ENCODE data around the gene EGFL8. TPM values are rescaled to one million over a fixed set of nuclear protein-coding genes. Genes with fewer than 3 reads are reported as not detected.

EGFL8 gene
- total and polyA plus RNA-seq, 9 of the 15 experiments (the other 6 are each of a cell fraction or from before 2014, with no cell fraction given) = 2.2 to 47.4 (median 14.2) TPM

- no peak for TF ChIP-seq ARID3B (CRISPR knock-in tag; IDR thresholded peaks at IDR 0.05; ENCODE audit: borderline replicate concordance)
- TF ChIP-seq SP1 (CRISPR knock-in tag; IDR thresholded peaks at IDR 0.05) = peak; percentile 83
- TF ChIP-seq MCM5 (IDR thresholded peaks at IDR 0.05; ENCODE audit: low read depth) = no peak
- TF ChIP-seq RBM17 (IDR thresholded peaks at IDR 0.05; ENCODE audit: borderline replicate concordance, low read depth, low read length) = no peak
- no peak for TF ChIP-seq KLF13 (tag; IDR thresholded peaks at IDR 0.05; ENCODE audit: borderline replicate concordance, low read depth)
- peak; percentile 69 for TF ChIP-seq TAF1 (IDR thresholded peaks at IDR 0.05; ENCODE audit: control insufficient read depth, extremely low read depth, insufficient read depth, low read length, severe bottlenecking)
- TF ChIP-seq ZNF586 (CRISPR knock-in tag; conservative IDR thresholded peaks at IDR 0.05) = no peak
- TF ChIP-seq NFIC (IDR thresholded peaks at IDR 0.05) = no peak; the same call in 1 of the 2 replicates
- no peak for TF ChIP-seq KLF1 (tag; IDR thresholded peaks at IDR 0.05)
- TF ChIP-seq GATA2 (CRISPR knock-in tag; IDR thresholded peaks at IDR 0.05) = no peak
- TF ChIP-seq MYC (IDR thresholded peaks at IDR 0.05; ENCODE audit: low read depth, low read length) = no peak; the same call in none of the 2 replicates
- TF ChIP-seq MYC (CRISPR knock-in tag; IDR thresholded peaks at IDR 0.05; ENCODE audit: borderline replicate concordance, low read depth) = no peak; the same call in 1 of the 2 replicates
- TF ChIP-seq SREBF1 (IDR thresholded peaks at IDR 0.05; ENCODE audit: borderline replicate concordance, low read depth, low read length) = peak; percentile 38; the same call in 1 of the 2 replicates
- peak; percentile 32; the same call in 1 of the 2 replicates for TF ChIP-seq ZBTB33 (CRISPR knock-in tag; IDR thresholded peaks at IDR 0.05)
- no peak for TF ChIP-seq ZKSCAN3 (CRISPR knock-in tag; IDR thresholded peaks at IDR 0.05)
- TF ChIP-seq JUNB (CRISPR knock-in tag; conservative IDR thresholded peaks at IDR 0.05) = no peak
- TF ChIP-seq YBX1 (IDR thresholded peaks at IDR 0.05) = no peak
- peak; percentile 72 for TF ChIP-seq CHD1 (IDR thresholded peaks at IDR 0.05; ENCODE audit: low read length)
- 0 out of 2 replicates have a peak, but pooled peaks have one; percentile 64 for TF ChIP-seq DPF2 (IDR thresholded peaks at IDR 0.05)
- TF ChIP-seq ZNF408 (CRISPR knock-in tag; IDR thresholded peaks at IDR 0.05; ENCODE audit: low read depth) = no peak
- no peak for TF ChIP-seq THAP7 (CRISPR knock-in tag; IDR thresholded peaks at IDR 0.05)
- TF ChIP-seq ZBED1 (IDR thresholded peaks at IDR 0.05) = no peak; the same call in 1 of the 2 replicates
- no peak for TF ChIP-seq KDM2B (CRISPR knock-in tag; IDR thresholded peaks at IDR 0.05)
- TF ChIP-seq PHB2 (IDR thresholded peaks at IDR 0.05; ENCODE audit: low read depth) = no peak
These were observed 10.6 kb upstream of the EGFL8 start, which contains the start of gene PPT2 (continued) for GRCh38 chr6:32153564-32154513.

Data from K562 (cell line).